GM11168 (cell line): Measurements from ENCODE around the gene FKTN.
"Not testable (repeated sequence)": the region's sequence is repeated elsewhere in the genome, so short reads cannot be mapped to it uniquely, and the experiment has no call there.

Experiments
- in situ Hi-C: fragments of 300-500 bp; cut with MboI; formaldehyde crosslinking; loops from one replicate; pipeline ENCODE4 v1.12.0; 2022; ENCODE audit warnings: low sequenced_read_pairs; ENCODE audit not compliant: unreplicated experiment

FKTN gene

GRCh38 chr9:105557804-105558610, at the start of gene FKTN:
Gene FKTN (plus strand): TSS chr9:105558131. CDS start chr9:105575033, 16,902 bp downstream.
- in situ Hi-C loops = no loop called here

- in situ Hi-C loops = no loop called here
These were observed 49.4 kb upstream of the FKTN start for GRCh38 chr9:105508530-105508929.

GRCh38 chr9:105510024-105510423, 47.9 kb upstream of the FKTN start:
- in situ Hi-C loops = no loop called here

- in situ Hi-C loops = no loop called here
These were observed 46.5 kb upstream of the FKTN start for GRCh38 chr9:105511446-105511845.

- in situ Hi-C loops = no loop called here
These were observed 42.0 kb upstream of the FKTN start for GRCh38 chr9:105515811-105516413.

- in situ Hi-C loops = not testable (repeated sequence)
These were observed 38.1 kb upstream of the FKTN start for GRCh38 chr9:105519710-105520369.

- in situ Hi-C loops = not testable (repeated sequence)
These were observed 36.9 kb upstream of the FKTN start for GRCh38 chr9:105520992-105521391.

- in situ Hi-C loops = not testable (repeated sequence)
These were observed 35.1 kb upstream of the FKTN start for GRCh38 chr9:105522618-105523385.

- in situ Hi-C loops = no loop called here
These were observed 26.4 kb upstream of the FKTN start for GRCh38 chr9:105531530-105531929.

- in situ Hi-C loops = no loop called here
These were observed 21.8 kb upstream of the FKTN start for GRCh38 chr9:105535920-105536668.

- in situ Hi-C loops = no loop called here
These were observed 18.5 kb upstream of the FKTN start for GRCh38 chr9:105539452-105539851.

GRCh38 chr9:105541838-105542237, 16.1 kb upstream of the FKTN start:
- in situ Hi-C loops = no loop called here

- in situ Hi-C loops = no loop called here
These were observed 3.9 kb upstream of the FKTN start for GRCh38 chr9:105554042-105554441.

GRCh38 chr9:105572455-105572854, 14.5 kb downstream of the FKTN start:
- in situ Hi-C loops = no loop called here

- in situ Hi-C loops = not testable (repeated sequence)
These were observed 22.0 kb downstream of the FKTN start for GRCh38 chr9:105579952-105580351.

GRCh38 chr9:105581550-105581949, 23.6 kb downstream of the FKTN start:
- in situ Hi-C loops = not testable (repeated sequence)

GRCh38 chr9:105593145-105593544, 35.2 kb downstream of the FKTN start:
- in situ Hi-C loops = no loop called here

GRCh38 chr9:105608721-105609598, 51.0 kb downstream of the FKTN start:
- in situ Hi-C loops = loop anchor here (25.0 kb wide), 1 partner anchor 103 kb away; no protein-coding TSS in a partner anchor

GRCh38 chr9:105621001-105621400, 63.1 kb downstream of the FKTN start:
- in situ Hi-C loops = loop anchor here (25.0 kb wide), 1 partner anchor 91 kb away; no protein-coding TSS in a partner anchor
